SK-N-SH (cell line): ENCODE results near the gene CHST11. TPM values are rescaled to one million over a fixed set of nuclear protein-coding genes. Genes with fewer than 3 reads are reported as not detected.

ENCODE experiments used
- CTCF ChIA-PET: fragments of 300-600, 350-600 bp; formaldehyde crosslinking; extraction: SDS; loops from one replicate; lab custom pipeline; 2021; lab: Yijun Ruan, JAX
- POLR2A ChIA-PET: fragments of 350-600 bp; sonication (Branson Sonifier 250); formaldehyde crosslinking; extraction: SDS; loops from one replicate; lab custom pipeline; 2020; ENCODE audit warnings: antibody characterized with exemption, inconsistent platforms; lab: Yijun Ruan, JAX
- DNase-seq: peaks from one replicate; pipeline ENCODE4 v3.0.0; 2012
- H2AFZ ChIP-seq: fragments of 200-600 bp; sonication (generic); 2 replicates; pipeline ENCODE4 v1.8.1; 2016; ENCODE audit warnings: antibody characterized with exemption, mild to moderate bottlenecking, low read depth
- H3F3A ChIP-seq: fragments of 200-600 bp; sonication (generic); replicated peaks from 2 replicates; pipeline ENCODE3; 2016; ENCODE audit warnings: antibody characterized with exemption, mild to moderate bottlenecking; ENCODE audit not compliant: insufficient read depth
- H3K27ac ChIP-seq, 2 experiments: fragments of 200-500 bp in 1 of 2; fragments of 200-600 bp in 1 of 2; sonication (Bioruptor generic) in 1 of 2; sonication (generic), shearing (Covaris generic) in 1 of 2; 2 replicates each; pipeline versions ENCODE4 v1.5.1 to v1.6.1; 2014 to 2016; ENCODE audit warnings: low read depth in 2 of 2, inconsistent platforms in 1 of 2, low read length in 1 of 2, mild to moderate bottlenecking in 1 of 2, mixed read lengths in 1 of 2
- H3K27me3 ChIP-seq: fragments of 200-600 bp; sonication (generic), shearing (Covaris generic); 2 replicates; pipeline ENCODE4 v1.6.1; 2016; ENCODE audit warnings: mixed run types; ENCODE audit not compliant: insufficient read depth
- H3K36me3 ChIP-seq, 2 experiments: fragments of 200-500 bp in 1 of 2; fragments of 200-600 bp in 1 of 2; sonication (Bioruptor generic) in 1 of 2; sonication (generic) in 1 of 2; replicated peaks in 1 of 2; 2 replicates each; pipeline versions ENCODE3 to v1.5.1; 2014 to 2016; ENCODE audit warnings: low read length in 1 of 2, mild to moderate bottlenecking in 1 of 2; ENCODE audit not compliant: insufficient read depth in 2 of 2, control insufficient read depth in 1 of 2
- H3K4me1 ChIP-seq, 2 experiments: fragments of 200-500 bp in 1 of 2; fragments of 200-600 bp in 1 of 2; sonication (Bioruptor generic) in 1 of 2; sonication (generic), shearing (Covaris generic) in 1 of 2; 2 replicates each; pipeline versions ENCODE4 v1.5.1 to v1.6.1; 2014 to 2016; ENCODE audit warnings: low read depth in 1 of 2, low read length in 1 of 2, mixed run types in 1 of 2; ENCODE audit not compliant: insufficient read depth in 2 of 2, control insufficient read depth in 1 of 2
- H3K4me2 ChIP-seq: fragments of 200-600 bp; sonication (generic), shearing (Covaris generic); 2 replicates; pipeline ENCODE4 v1.6.1; 2017; ENCODE audit warnings: mixed run types
- H3K4me3 ChIP-seq, 2 experiments: fragments of 200-500 bp in 1 of 2; fragments of 200-600 bp in 1 of 2; sonication (Bioruptor generic) in 1 of 2; sonication (generic), shearing (Covaris generic) in 1 of 2; 2 replicates each; pipeline versions ENCODE4 v1.5.1 to v1.8.1; 2014 to 2016; ENCODE audit warnings: low read depth in 2 of 2, inconsistent platforms in 1 of 2, low read length in 1 of 2, mild to moderate bottlenecking in 1 of 2, mixed read lengths in 1 of 2, moderate library complexity in 1 of 2
- H3K79me2 ChIP-seq: fragments of 200-600 bp; sonication (generic); 2 replicates; pipeline ENCODE4 v1.8.1; 2017; ENCODE audit warnings: mild to moderate bottlenecking; ENCODE audit not compliant: insufficient read depth
- H3K9ac ChIP-seq: fragments of 200-600 bp; sonication (generic); 2 replicates; pipeline ENCODE4 v1.6.1; 2017; ENCODE audit warnings: mixed run types
- H3K9me2 ChIP-seq: fragments of 200-600 bp; sonication (generic); 2 replicates; pipeline ENCODE4 v1.6.1; 2017; ENCODE audit warnings: mixed run types
- H3K9me3 ChIP-seq: fragments of 200-600 bp; sonication (generic); 2 replicates; pipeline ENCODE4 v1.6.1; 2017; ENCODE audit warnings: mixed run types, mild to moderate bottlenecking, moderate library complexity
- H4K20me1 ChIP-seq: fragments of 200-600 bp; sonication (generic); 2 replicates; pipeline ENCODE4 v1.6.1; 2017; ENCODE audit warnings: mild to moderate bottlenecking, mixed run types; ENCODE audit not compliant: insufficient read depth
- FOSL2 ChIP-seq: IDR thresholded peaks from 2 replicates; pipeline ENCODE4 v1.4.0; 2012; ENCODE audit warnings: low read depth, mild to moderate bottlenecking, moderate library complexity, borderline replicate concordance
- FOXJ3 ChIP-seq: sonication (generic); formaldehyde crosslinking; IDR thresholded peaks from 2 replicates; pipeline ENCODE4 v1.5.1; 2020; ENCODE audit warnings: mild to moderate bottlenecking, missing genetic modification reagents
- FOXM1 ChIP-seq: IDR thresholded peaks from 2 replicates; pipeline ENCODE4 v1.4.0; 2012; ENCODE audit warnings: low read depth, mild to moderate bottlenecking
- GABPA ChIP-seq: IDR thresholded peaks from 2 replicates; pipeline ENCODE4 v1.4.0; 2012; ENCODE audit warnings: low read depth, mild to moderate bottlenecking
- MEF2A ChIP-seq: IDR thresholded peaks from 2 replicates; pipeline ENCODE4 v1.4.0; 2012; ENCODE audit warnings: low read depth, borderline replicate concordance
- RFX5 ChIP-seq: IDR thresholded peaks from 2 replicates; pipeline ENCODE4 v1.6.1; 2012; ENCODE audit warnings: mild to moderate bottlenecking, improper control_type of control experiment, low read length
- RXRA ChIP-seq: IDR thresholded peaks from 2 replicates; pipeline ENCODE4 v1.4.0; 2012; ENCODE audit warnings: low read depth, mild to moderate bottlenecking, borderline replicate concordance
- SIN3A ChIP-seq: IDR thresholded peaks from 2 replicates; pipeline ENCODE4 v1.6.1; 2012; ENCODE audit warnings: low read depth, mild to moderate bottlenecking, low read length, moderate library complexity, borderline replicate concordance
- SMC3 ChIP-seq: IDR thresholded peaks from 2 replicates; pipeline ENCODE4 v1.6.1; 2012; ENCODE audit warnings: low read depth, low read length, improper control_type of control experiment
- TEAD4 ChIP-seq: IDR thresholded peaks from 2 replicates; pipeline ENCODE4 v1.4.0; 2012; ENCODE audit warnings: mild to moderate bottlenecking, borderline replicate concordance; ENCODE audit not compliant: insufficient read depth
- USF1 ChIP-seq: IDR thresholded peaks from 2 replicates; pipeline ENCODE4 v1.4.0; 2012; ENCODE audit warnings: low read depth, borderline replicate concordance
- YY1 ChIP-seq: IDR thresholded peaks from 2 replicates; pipeline ENCODE4 v1.4.0; 2012; ENCODE audit warnings: low read depth, mild to moderate bottlenecking
- WGBS: methylation state at CpG from one replicate; pipeline ENCODE4 v1.1.6; 2017; ENCODE audit warnings: low lambda C conversion rate; 5-methylcytosine and 5-hydroxymethylcytosine counted together
- polyA plus RNA-seq, 3 experiments: library from polyadenylated mRNA; depleted of rRNA; stranded (reverse); fragments of >200 nt; gene quantifications; 2 replicates each; pipeline ENCODE4 v1.2.3, GENCODE V29; 2012
- TF ChIP-seq, protein P1 (sequence below): IDR thresholded peaks from 2 replicates; pipeline ENCODE4 v1.4.0; 2012; ENCODE audit warnings: low read depth, borderline replicate concordance
- TF ChIP-seq, protein P2 (sequence below): IDR thresholded peaks from 2 replicates; pipeline ENCODE4 v1.6.1; 2012; ENCODE audit warnings: mild to moderate bottlenecking, low read depth, low read length, moderate library complexity
- TF ChIP-seq, protein P3 (sequence below): fragments of 150-350 bp; IDR thresholded peaks from 2 replicates; pipeline ENCODE4 v1.6.1; 2016; ENCODE audit warnings: mild to moderate bottlenecking, low read depth, low read length

CHST11 gene
- polyA plus RNA-seq, 1 of the 3 experiments (the other 2 are of a cell fraction): 18.6 TPM

DNA sequence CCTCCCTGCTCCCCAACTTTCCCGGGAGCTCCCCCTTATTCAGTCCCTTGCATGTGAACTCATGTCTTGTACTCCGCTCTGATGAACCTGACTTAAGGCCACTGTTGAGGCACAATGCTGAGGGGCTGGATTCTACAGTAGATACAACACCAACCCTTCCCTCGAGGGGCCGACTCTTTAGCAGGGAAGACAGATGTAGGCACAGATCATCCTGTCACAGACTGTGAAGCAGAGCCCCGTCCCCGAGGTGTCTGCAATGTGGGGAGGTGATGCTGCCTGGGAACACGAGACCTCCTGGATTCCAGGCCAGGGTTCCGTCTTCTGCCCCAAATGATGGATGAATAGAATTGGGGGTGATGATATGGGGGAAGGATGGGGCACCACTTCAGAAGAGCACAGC, 175.1 kb downstream of the CHST11 start:
- TF ChIP-seq FOXJ3 (CRISPR knock-in tag): no peak
- TF ChIP-seq FOSL2: no peak
- TF ChIP-seq RXRA: no peak
- no peak for TF ChIP-seq SIN3A
- TF ChIP-seq YY1: no peak
- TF ChIP-seq RFX5: no peak
- no peak for TF ChIP-seq GABPA
- TF ChIP-seq SMC3: no peak
- no peak for TF ChIP-seq FOXM1
- TF ChIP-seq MEF2A: no peak
- TF ChIP-seq TEAD4: no peak
- TF ChIP-seq, protein P1, sequence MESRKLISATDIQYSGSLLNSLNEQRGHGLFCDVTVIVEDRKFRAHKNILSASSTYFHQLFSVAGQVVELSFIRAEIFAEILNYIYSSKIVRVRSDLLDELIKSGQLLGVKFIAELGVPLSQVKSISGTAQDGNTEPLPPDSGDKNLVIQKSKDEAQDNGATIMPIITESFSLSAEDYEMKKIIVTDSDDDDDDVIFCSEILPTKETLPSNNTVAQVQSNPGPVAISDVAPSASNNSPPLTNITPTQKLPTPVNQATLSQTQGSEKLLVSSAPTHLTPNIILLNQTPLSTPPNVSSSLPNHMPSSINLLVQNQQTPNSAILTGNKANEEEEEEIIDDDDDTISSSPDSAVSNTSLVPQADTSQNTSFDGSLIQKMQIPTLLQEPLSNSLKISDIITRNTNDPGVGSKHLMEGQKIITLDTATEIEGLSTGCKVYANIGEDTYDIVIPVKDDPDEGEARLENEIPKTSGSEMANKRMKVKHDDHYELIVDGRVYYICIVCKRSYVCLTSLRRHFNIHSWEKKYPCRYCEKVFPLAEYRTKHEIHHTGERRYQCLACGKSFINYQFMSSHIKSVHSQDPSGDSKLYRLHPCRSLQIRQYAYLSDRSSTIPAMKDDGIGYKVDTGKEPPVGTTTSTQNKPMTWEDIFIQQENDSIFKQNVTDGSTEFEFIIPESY: no peak
- no peak for TF ChIP-seq USF1
- TF ChIP-seq, protein P2, sequence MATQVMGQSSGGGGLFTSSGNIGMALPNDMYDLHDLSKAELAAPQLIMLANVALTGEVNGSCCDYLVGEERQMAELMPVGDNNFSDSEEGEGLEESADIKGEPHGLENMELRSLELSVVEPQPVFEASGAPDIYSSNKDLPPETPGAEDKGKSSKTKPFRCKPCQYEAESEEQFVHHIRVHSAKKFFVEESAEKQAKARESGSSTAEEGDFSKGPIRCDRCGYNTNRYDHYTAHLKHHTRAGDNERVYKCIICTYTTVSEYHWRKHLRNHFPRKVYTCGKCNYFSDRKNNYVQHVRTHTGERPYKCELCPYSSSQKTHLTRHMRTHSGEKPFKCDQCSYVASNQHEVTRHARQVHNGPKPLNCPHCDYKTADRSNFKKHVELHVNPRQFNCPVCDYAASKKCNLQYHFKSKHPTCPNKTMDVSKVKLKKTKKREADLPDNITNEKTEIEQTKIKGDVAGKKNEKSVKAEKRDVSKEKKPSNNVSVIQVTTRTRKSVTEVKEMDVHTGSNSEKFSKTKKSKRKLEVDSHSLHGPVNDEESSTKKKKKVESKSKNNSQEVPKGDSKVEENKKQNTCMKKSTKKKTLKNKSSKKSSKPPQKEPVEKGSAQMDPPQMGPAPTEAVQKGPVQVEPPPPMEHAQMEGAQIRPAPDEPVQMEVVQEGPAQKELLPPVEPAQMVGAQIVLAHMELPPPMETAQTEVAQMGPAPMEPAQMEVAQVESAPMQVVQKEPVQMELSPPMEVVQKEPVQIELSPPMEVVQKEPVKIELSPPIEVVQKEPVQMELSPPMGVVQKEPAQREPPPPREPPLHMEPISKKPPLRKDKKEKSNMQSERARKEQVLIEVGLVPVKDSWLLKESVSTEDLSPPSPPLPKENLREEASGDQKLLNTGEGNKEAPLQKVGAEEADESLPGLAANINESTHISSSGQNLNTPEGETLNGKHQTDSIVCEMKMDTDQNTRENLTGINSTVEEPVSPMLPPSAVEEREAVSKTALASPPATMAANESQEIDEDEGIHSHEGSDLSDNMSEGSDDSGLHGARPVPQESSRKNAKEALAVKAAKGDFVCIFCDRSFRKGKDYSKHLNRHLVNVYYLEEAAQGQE: no peak
- TF ChIP-seq, protein P3, sequence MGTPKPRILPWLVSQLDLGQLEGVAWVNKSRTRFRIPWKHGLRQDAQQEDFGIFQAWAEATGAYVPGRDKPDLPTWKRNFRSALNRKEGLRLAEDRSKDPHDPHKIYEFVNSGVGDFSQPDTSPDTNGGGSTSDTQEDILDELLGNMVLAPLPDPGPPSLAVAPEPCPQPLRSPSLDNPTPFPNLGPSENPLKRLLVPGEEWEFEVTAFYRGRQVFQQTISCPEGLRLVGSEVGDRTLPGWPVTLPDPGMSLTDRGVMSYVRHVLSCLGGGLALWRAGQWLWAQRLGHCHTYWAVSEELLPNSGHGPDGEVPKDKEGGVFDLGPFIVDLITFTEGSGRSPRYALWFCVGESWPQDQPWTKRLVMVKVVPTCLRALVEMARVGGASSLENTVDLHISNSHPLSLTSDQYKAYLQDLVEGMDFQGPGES: no peak
- Histone ChIP-seq H3K4me1 (no peaks in the 10 kb centered on the region; a peak in 1 of 4 replicates), H3K9me3 (no peaks in the 10 kb centered on the region), H3K9ac (no peak overlapping the region), H3K4me2 (no peak overlapping the region), H3K27ac (no peak overlapping the region), H3F3A (no peaks in the 10 kb centered on the region), H3K9me2 (no peaks in the 10 kb centered on the region), H2AFZ (no peak overlapping the region), H3K27me3 (no peaks in the 10 kb centered on the region), H4K20me1 (no peaks in the 10 kb centered on the region), H3K4me3 (no peak overlapping the region), H3K79me2 (no peaks in the 10 kb centered on the region), H3K36me3 (no peaks in the 10 kb centered on the region)
- ChIA-PET CTCF (no interaction called here), POLR2A (no interaction called here)
- no peak for DNase-seq
- WGBS: 92% methylated on average over 8 of the region's 8 CpGs
